ENCODE measurements around the gene CRY2.

The CRY2 gene

GRCh38 chr11:45918331-45918941, 71.2 kb downstream of the CRY2 start:
- peak; percentile 96 for DNase-seq (ENCODE audit: low spot score)

- no peak for DNase-seq (ENCODE audit: low spot score)
Measured at GRCh38 chr11:45918962-45919675, 71.8 kb downstream of the CRY2 start.

GRCh38 chr11:45919806-45920530, 72.7 kb downstream of the CRY2 start:
- DNase-seq (ENCODE audit: low spot score): no peak

- no peak for DNase-seq (ENCODE audit: low spot score)
Measured at GRCh38 chr11:45920531-45921477, 73.5 kb downstream of the CRY2 start.

GRCh38 chr11:45921561-45922424, 74.5 kb downstream of the CRY2 start:
- DNase-seq (ENCODE audit: low spot score): no peak

- no peak for DNase-seq (ENCODE audit: low spot score)
Measured at GRCh38 chr11:45922425-45923082, 75.3 kb downstream of the CRY2 start, which contains the start of gene LARGE2. TSS of gene LARGE2 (plus strand) at chr11:45922656. CDS start at chr11:45922883, 227 bp downstream.

GRCh38 chr11:45924036-45924915, 77.0 kb downstream of the CRY2 start:
- no peak for DNase-seq (ENCODE audit: low spot score)

- DNase-seq (ENCODE audit: low spot score): no peak
Measured at GRCh38 chr11:45924927-45925326, 77.7 kb downstream of the CRY2 start.

GRCh38 chr11:45925550-45925949, 78.3 kb downstream of the CRY2 start:
- DNase-seq (ENCODE audit: low spot score): no peak

- no peak for DNase-seq (ENCODE audit: low spot score)
Measured at GRCh38 chr11:45926001-45926401, 78.7 kb downstream of the CRY2 start.

GRCh38 chr11:45926536-45927331, 79.5 kb downstream of the CRY2 start:
- no peak for DNase-seq (ENCODE audit: low spot score)

- DNase-seq (ENCODE audit: low spot score): no peak
Measured at GRCh38 chr11:45927332-45927683, 80.0 kb downstream of the CRY2 start.

GRCh38 chr11:45927684-45928413, 80.6 kb downstream of the CRY2 start:
- DNase-seq (ENCODE audit: low spot score): no peak

- DNase-seq (ENCODE audit: low spot score): no peak
Measured at GRCh38 chr11:45928535-45929215, 81.4 kb downstream of the CRY2 start.

- no peak for DNase-seq (ENCODE audit: low spot score)
Measured at GRCh38 chr11:45929486-45930030, 82.3 kb downstream of the CRY2 start.

GRCh38 chr11:45930031-45930794, 82.9 kb downstream of the CRY2 start:
- DNase-seq (ENCODE audit: low spot score): no peak

Data from GM03348 (cell line).